Regular cardiac myocyte (primary cell): Measurements from ENCODE around the gene IRAK1. TPM values are rescaled to one million over a fixed set of nuclear protein-coding genes. Genes with fewer than 3 reads are reported as not detected.

Experiments
- total RNA-seq: library from RNA; depleted of rRNA; stranded (reverse); fragments of >200 nt; gene quantifications from 2 replicates; pipeline ENCODE4 v1.2.3, GENCODE V29; 2014

IRAK1 gene
- total RNA-seq: 74.4 and 108 TPM in 2 replicates

GRCh38 chrX:154019633-154020528, at the start of gene IRAK1:
TSS of gene IRAK1 (minus strand) at chrX:154019902. CDS start at chrX:154019812, 90 bp downstream.

GRCh38 chrX:153972368-153973126, 47.2 kb downstream of the IRAK1 start, which contains the start of gene TMEM187:
TSS of gene TMEM187 (plus strand) at chrX:153972754. CDS start at chrX:153982063, 9,309 bp downstream.

GRCh38 chrX:153971450-153972367, 48.0 kb downstream of the IRAK1 start, which contains the start of gene HCFC1:
TSS of gene HCFC1 (minus strand) at chrX:153971818. CDS start at chrX:153970840, 978 bp downstream.

Other genes starting within 250 kb of the IRAK1 start
- gene SRPK3, start 238.9 kb downstream of the IRAK1 start, total RNA-seq: 0.58 and 0.85 TPM in 2 replicates
- gene IDH3G, start 225.5 kb downstream of the IRAK1 start, total RNA-seq: 26.5 and 52.0 TPM in 2 replicates
- gene SSR4, start 225.2 kb downstream of the IRAK1 start, total RNA-seq: 92.6 and 162 TPM in 2 replicates
- 0.19 and 0.56 TPM in 2 replicates for gene PDZD4, start 189.4 kb downstream of the IRAK1 start, total RNA-seq
- 1.9 and 3.7 TPM in 2 replicates for gene L1CAM, start 133.7 kb downstream of the IRAK1 start, total RNA-seq
- not detected in 2 replicates for gene AVPR2, start 115.2 kb downstream of the IRAK1 start, total RNA-seq
- 0.38 and 0.85 TPM in 2 replicates for gene ARHGAP4, start 93.6 kb downstream of the IRAK1 start, total RNA-seq
- 47.6 and 120 TPM in 2 replicates for gene NAA10, start 84.9 kb downstream of the IRAK1 start, total RNA-seq
- 2.3 and 13.2 TPM in 2 replicates for gene RENBP, start 75.3 kb downstream of the IRAK1 start, total RNA-seq
- 7.9 and 13.4 TPM in 2 replicates for gene HCFC1, start 48.1 kb downstream of the IRAK1 start, total RNA-seq
- 4.0 and 6.8 TPM in 2 replicates for gene TMEM187, start 47.1 kb downstream of the IRAK1 start, total RNA-seq
- 15.3 and 27.6 TPM in 2 replicates for gene MECP2, start 77.8 kb upstream of the IRAK1 start, total RNA-seq
- gene OPN1LW, start 124.3 kb upstream of the IRAK1 start, total RNA-seq: not detected in 2 replicates
- not detected in 2 replicates for gene OPN1MW, start 162.7 kb upstream of the IRAK1 start, total RNA-seq
- not detected in 2 replicates for gene OPN1MW2, start 199.9 kb upstream of the IRAK1 start, total RNA-seq
- gene OPN1MW3, start 237.7 kb upstream of the IRAK1 start, total RNA-seq: not detected in 2 replicates